Activated T-helper 1 cell treated with anti-CD3 and anti-CD28 coated beads, Interleukin-2, amount 50 U/mL, for 16 hours (primary cell): ENCODE results near the gene P2RX1.

Experiments
- DNase-seq, 2 donors: peaks; one replicate each; pipeline ENCODE4 v3.0.0-alpha.2; 2020; ENCODE audit warnings: low read depth in 1 of 2, low spot score in 1 of 2

P2RX1 gene

GRCh38 chr17:3889325-3890012 is 26.8 kb downstream of the P2RX1 start:
- no peak for DNase-seq

DNA sequence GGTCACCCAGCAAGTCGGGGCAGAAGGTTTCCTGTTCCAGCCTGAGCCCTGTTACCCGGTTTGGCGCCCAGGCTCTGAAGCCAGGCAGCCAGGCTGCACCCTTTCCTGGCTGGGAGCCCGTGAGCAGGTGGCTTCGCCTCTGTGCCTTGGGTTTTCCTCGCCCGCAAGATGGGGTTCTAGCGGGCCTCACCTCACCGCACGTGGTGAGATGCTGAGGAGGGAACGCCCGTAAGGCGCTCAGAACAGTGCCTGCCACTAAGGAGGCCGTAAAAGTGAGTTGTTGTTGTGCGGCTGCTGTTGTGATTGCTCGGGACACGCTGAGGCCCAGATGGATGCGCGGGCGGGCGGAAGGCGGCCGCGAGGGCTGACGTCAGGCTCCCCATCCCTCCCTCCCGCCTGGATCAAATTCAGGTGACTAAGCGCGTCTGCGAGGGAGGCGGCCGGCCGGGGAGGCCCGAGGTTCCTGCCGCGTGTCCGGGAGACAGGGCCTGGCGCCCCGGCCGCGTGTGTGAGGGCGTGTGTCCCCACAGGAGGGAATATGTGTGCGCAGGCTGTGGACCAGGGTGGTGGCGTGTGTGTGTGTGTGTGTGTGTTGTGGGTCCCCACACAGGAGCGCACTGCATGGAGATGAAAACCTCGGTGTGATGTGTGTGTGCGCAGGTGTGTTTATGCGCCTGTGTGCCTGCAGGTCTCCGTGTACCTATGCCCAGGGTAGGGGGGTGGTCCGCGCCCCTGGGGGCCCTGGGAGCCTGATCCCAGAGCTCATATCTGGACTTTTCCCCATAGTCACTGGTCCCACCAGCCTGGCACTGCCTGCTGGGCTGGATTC is 27.7 kb downstream of the P2RX1 start:
- no peak for DNase-seq

DNA sequence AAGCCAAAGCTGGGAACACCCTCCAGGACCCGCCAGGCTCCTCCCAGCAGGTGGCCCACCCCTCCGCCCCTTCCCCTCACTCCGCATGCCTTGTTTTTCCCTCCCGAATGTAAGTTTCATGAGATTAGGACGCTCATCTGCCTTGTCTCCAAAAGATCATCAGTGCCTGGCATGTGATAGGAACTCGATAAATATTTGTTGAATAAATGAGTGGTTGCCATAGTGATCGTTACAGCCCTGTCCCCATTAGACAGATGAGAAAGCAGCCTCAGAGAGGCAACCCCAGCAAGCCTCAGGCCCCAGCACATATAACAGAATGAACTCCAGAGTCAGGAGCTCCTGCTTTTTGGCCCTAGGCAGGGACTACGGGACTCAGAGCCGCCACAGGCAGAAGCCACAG is 28.5 kb downstream of the P2RX1 start:
- DNase-seq: no peak

DNA sequence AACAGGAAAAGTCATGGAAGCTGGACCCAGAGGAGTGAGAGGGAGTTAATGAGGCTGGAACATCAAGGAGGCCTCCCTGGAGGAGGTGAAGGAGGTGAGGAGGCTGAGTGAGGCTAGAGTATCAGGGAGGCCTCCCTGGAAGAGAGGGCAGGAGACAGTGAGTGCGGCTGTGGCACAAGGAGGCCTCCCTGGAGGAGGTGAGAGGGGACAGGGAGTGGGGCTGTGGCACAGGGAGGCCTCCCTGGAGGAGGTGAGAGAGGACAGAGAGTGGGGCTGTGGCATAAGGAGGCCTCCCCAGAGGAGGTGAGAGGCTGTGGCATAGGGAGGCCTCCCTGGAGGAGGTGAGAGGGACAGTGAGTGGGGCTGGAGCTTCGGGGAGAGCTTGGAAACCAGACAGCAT is 28.9 kb downstream of the P2RX1 start:
- no peak for DNase-seq

DNA sequence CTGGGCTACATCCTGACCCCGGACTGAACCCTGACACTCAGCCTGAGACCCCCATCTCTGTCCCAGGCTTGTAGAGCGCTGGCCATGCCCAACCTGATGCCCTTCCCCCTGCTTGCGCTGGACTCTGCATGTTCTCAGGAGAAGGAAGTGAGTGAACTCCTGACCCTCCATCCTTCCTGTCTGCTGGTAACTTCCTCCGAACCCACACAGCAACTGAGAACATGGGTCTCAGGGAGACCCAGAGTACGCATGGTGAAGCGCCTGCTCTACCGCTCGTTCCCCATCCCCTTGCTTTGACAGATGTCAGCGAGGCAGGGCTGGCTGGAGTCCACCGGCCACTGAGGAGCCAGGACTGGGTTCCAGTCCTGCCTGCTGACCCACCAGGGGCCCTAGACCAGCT is 29.5 kb downstream of the P2RX1 start:
- no peak for DNase-seq

DNA sequence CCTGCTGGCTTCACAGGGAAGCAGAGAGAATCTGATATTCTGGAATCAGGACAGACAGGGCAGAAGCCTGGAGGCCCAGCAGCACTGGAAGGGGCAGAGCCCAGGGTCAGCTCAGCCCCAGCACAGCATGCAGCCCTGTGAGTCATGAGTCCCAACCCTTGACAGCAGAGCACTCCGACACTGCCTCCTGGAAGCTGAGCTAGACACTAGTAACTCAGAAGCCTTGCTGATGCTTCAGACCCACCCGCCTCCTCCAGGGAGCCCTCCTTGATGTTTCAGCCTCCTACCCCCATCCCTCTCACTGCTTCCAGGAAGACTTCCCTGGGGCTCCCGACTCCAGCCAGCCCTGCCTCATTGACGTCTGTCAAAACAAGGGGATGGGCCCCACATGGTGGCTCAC is 30.3 kb downstream of the P2RX1 start:
- no peak for DNase-seq

DNA sequence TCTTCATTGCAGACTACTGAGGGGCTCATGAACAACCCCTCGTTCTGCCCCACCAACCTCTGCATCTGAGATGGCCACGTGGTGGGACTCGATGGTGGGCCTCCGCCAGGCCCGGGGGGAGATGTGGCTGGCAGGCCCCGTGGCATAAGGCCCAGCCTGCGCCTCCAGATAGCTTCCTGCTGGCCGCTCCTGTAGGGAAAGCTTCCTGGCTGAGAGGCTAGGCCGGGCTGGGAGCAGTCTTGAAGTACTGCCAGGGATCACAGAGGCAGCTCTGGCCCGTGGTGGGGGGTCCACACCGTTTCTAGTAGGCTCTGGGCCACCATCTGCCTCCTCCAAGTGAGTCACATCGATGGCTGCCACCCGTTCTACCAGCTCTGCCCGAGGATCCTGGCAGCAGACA is 31.0 kb downstream of the P2RX1 start:
- DNase-seq: no peak

DNA sequence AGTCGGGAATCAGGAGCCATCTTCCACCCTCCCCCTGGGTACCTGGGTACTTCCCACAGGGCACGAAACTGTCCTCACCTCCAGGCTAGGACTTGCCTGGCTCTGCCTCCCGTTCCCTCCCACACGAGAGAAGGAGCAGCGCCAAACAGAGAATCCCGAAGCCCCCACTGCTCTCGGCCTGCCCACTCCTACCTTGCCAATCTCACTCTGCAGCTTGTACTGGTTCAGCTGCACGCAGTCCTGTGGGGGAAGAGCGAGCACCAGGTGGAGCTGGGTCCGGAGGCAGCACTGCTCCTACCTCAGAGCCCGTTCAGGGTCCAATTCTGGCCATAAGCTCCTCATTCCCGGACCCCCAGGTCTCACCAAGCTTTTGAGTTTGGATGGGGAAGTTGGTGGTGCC is 32.1 kb downstream of the P2RX1 start:
- DNase-seq: no peak

DNA sequence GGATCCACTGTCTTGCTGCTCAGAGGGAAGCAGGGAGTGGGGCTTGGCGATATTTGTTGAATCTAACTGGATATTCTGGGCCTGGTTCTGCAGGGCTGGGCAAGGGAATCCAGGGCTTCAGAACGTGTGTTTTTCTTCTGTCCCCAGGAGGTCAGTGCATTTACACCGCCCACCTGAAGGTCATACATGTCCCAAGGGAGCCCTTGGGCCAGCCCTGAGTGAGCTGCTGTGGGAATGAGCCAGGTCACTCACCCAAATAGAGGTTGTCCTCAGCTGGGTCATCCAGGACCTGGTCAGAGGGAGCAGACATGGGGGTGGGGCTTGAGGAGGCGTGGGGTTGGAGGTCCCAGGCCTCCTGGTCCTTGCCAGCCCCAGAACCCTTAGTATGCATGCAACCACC is 34.0 kb downstream of the P2RX1 start:
- DNase-seq: no peak

- DNase-seq: no peak
Measured at GRCh38 chr17:3880983-3881382, 35.3 kb downstream of the P2RX1 start.

DNA sequence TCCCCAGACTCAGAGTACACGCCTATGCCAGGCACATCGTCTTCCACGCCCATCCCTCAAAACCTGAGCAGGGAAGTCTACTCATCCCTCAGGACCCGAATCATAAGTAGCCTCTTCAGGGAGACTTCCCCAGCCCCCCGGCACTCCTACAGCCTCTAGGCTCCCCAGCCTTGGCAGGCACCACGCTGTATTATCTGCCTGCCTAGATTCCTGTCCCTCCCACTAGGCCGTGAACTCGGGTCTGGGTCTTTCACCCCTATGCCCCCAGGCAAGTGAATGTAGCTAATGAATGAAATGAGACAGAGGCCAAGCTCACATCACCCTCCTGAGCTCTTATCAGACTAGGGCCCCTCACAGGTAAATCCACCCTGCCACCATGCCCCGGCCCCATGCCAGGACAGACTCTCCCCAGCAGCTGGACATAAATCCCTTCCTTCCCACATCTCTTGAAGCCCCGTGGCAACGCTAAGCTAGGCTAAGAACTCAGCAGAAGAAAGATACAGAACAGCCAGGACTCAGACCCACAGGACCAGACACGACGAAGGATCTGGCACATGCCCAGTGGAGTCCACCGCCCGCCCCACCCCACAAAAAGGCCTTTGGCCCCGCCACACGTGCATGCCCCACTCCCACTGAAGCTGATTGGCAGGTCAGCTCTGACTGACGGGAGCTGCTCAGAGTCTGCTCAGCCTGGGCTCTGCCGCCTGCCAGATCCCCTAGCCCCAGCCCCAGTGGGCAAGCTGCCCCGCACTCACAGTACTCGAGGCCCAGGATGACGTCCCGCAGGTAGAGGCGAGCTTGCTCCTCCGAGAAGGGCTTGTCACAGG is 36.5 kb downstream of the P2RX1 start:
- no peak for DNase-seq

- DNase-seq: no peak
Measured at GRCh38 chr17:3879186-3879585, 37.1 kb downstream of the P2RX1 start.

DNA sequence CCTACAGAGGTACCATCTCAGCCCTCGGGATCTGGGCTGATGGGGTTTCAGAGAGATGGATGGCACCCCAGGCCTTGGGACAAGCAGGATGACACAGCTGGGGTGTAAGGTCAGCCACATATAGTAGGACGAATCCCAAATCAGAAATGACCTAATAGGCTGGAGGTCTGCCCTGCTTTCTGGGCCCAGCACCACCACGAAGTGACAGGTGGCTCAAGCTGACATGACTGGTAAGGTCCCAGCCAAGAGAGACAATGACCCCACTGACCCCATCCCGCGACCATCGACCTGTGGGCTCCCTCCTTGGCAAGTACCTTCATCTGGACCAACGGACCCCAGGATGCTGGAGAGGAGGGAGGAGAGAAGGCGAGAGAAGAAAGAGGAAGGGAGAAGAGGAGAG is 39.0 kb downstream of the P2RX1 start:
- DNase-seq: no peak

DNA sequence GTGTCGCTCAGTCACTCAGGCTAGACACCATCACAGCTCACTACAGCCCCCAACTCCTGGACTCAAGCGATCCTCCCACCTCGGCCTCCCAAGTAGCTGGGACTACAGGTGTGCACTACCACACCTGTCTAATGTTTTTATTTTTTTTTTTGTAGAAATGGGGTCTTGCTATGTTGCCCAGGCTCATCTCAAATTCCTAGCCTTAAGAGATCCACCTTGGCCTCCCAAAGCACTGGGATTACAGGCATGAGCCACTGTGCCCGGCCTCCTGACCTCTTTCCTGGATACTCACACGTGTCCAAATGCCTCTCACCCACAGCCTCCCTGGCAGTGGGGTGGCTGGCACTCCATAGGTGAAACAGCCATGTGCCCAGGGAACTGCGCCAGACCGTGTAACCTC is 40.9 kb downstream of the P2RX1 start:
- no peak for DNase-seq

- no peak for DNase-seq
Measured at GRCh38 chr17:3873862-3874261, 42.4 kb downstream of the P2RX1 start.

- no peak for DNase-seq
Measured at GRCh38 chr17:3870871-3871306, 45.4 kb downstream of the P2RX1 start.

- no peak for DNase-seq
Measured at GRCh38 chr17:3867606-3868005, 48.7 kb downstream of the P2RX1 start.

GRCh38 chr17:3867106-3867505 is 49.2 kb downstream of the P2RX1 start:
- DNase-seq: no peak

DNA sequence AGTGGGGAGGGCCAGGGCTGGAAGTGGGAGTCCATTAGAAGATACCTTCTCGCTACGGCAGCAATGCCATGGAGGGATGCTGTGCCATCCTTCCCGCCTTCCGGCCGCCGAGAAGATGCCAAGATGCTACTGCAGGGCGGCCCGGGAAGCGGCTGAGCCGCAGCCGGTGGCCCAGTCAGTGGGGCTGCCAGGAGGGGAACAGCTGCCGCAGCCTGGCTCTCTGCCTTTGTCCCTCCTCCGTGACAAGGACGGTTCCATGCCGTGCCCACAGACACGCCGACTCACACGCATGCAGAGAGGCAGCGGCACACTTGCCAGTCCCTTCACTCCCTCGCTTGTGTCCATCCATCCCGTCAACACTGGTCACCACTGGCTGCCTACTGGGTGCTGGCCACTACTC is 50.0 kb downstream of the P2RX1 start:
- DNase-seq: no peak

GRCh38 chr17:3865176-3865575 is 51.1 kb downstream of the P2RX1 start:
- no peak for DNase-seq

DNA sequence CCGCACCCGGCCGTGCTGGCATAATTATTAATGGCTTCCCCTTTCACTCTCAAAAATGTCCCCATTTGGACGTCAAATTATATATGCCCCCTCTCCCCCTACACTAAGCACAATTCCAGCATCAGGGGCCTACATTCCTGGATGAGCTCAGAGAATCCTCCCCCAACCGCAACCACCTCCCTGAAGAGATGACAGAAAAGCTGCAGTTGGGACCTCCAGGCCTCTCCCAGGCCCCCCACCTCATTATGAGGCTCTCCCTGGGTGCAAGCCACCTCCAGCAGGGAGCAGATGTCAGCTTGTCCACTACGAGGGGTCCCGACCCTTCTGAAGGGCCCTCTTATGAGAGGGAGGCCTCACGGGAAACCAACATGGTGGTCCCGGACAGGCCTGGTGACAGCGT is 51.7 kb downstream of the P2RX1 start:
- no peak for DNase-seq
